ENCODE data around the gene STAP1. TPM values are rescaled to one million over a fixed set of nuclear protein-coding genes. Genes with fewer than 3 reads are reported as not detected.

STAP1 gene
- total and polyA plus RNA-seq, 7 experiments from 2014 or later: 3.3 to 39.1 (median 9.9) TPM

DNA sequence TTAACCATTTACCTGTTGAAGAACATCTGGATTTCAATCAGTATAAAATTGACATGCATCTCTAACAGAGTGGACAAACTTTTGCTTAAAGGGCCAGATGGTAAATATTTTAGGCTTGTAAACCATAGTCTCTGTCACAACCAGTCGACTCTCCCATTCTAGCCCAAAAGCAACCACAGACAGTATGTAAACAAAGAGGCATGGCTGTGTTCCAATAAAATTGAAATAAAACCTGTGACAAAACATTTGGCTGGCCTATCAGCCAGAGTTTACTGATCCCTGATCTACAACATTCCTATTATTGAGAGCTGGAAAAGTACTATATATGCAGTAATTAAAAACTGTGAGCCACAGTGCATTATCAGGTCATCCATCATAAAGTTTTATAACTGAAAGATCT lies 16.5 kb upstream of the STAP1 start:
- ATAC-seq: no peak
- Mint-ChIP-seq H3K9me3 (peaks cover 0 to 2% (median 0%) of the 10 kb centered on the region in 11 donors), H3K4me3 (peak overlapping the region in 2 of 10 donors; percentile 7 to 99), H3K36me3 (peaks cover 4 to 31% (median 21%) of the 10 kb centered on the region in 5 donors), H3K27ac (peak overlapping the region in 6 of 9 donors; percentile 4 to 100 (median 66)), H3K27me3 (no peaks in the 10 kb centered on the region), H3K4me1 (peaks cover 22 to 71% (median 58%) of the 10 kb centered on the region in 7 donors)
- peaks cover 5 to 24% of the 10 kb centered on the region in 2 donors for H3K4me1 ChIP-seq (ENCODE audit: control insufficient read depth in 2 of 2, insufficient read depth in 2 of 2, low read length in 2 of 2)
- no peak overlapping the region for H3K4me3 ChIP-seq (ENCODE audit: low read length)
- no peaks in the 10 kb centered on the region for H3K9me3 ChIP-seq (ENCODE audit: control insufficient read depth in 2 of 3, low read length in 3 of 3)
- intact Hi-C loops (cut with micrococcal nuclease): no loop called here
- no peaks in the 10 kb centered on the region for H3K27me3 ChIP-seq (ENCODE audit: control insufficient read depth in 2 of 2, insufficient read depth in 2 of 2, low read length in 2 of 2)
- ChIA-PET CTCF (no interaction called here), POLR2A (interaction anchor here (0.6 to 1.7 kb wide), 2 partner anchors 52 to 807 kb away, joined by 3 to 6 read pairs; no protein-coding TSS in a partner anchor)
- peaks cover 0 to 19% (median 0%) of the 10 kb centered on the region in 3 experiments for H3K36me3 ChIP-seq (ENCODE audit: control insufficient read depth in 2 of 3, insufficient read depth in 3 of 3, low read length in 3 of 3)
- no peak overlapping the region for H3K27ac ChIP-seq (ENCODE audit: low read depth, low read length)
- no peak for DNase-seq

DNA sequence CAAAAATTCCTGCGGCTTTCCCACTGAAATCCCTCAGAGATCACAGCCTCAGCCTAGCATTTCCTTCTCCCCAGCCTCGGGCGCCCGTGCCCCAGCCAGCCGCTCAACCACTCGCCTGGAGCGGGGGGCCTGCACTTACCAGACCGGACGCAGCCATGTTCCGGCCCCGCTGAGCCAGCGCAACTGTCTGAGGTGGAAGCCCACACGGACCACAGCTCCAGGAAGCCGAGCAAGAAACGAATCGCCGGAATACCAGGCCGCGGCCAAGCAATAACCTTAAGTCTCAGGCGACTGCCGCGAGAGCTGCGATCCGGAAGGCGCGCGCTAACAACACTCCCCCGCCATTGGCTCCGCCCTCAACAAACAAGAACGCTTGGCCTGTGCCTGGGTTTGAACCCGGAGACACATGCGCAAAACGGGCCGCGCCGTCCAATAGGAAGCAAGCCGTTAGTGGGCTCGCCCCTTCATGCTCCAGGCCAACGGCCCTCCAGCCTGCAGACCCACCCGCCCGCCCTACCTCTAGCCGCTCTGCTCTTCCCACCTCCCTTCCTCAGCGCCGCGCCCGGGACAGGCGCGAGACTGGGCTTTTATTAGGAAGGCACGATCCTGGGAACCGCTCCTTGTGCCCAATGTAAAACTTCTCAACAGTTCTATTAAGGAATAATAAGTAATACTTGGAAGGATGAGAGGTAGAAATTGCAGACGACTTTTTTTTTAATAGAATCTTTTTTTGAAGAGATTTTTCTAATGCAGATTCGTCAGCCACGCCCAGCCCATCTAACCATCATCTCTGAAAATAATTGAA lies 13.1 kb upstream of the STAP1 start, which contains the start of gene CENPC:
Gene CENPC, minus strand, starts transcription at position 305 of the 805 bp plus-strand sequence. Its CDS starts 148 bp downstream, at position 157.
- intact Hi-C loops (cut with micrococcal nuclease): loop anchor here (1.0 to 5.0 kb wide), 6 partner anchors 13 to 805 kb away; partner anchors contain the start of genes STAP1 (in 2 of the 2), UBA6 (in 2 of the 2) and YTHDC1 (in 2 of the 2)
- Mint-ChIP-seq H3K4me1 (peaks cover 16 to 60% (median 41%) of the 10 kb centered on the region in 7 donors), H3K4me3 (peak within 1 kb of the TSS; percentile 92 to 100 (median 98)), H3K36me3 (peaks cover 0 to 18% (median 6%) of the 10 kb centered on the region in 5 donors), H3K27ac (peak within 1 kb of the TSS; percentile 98 to 100 (median 100)), H3K9me3 (peaks cover 0 to 2% (median 0%) of the 10 kb centered on the region in 11 donors), H3K27me3 (no peaks in the 10 kb centered on the region)
- Histone ChIP-seq H3K27ac (ENCODE audit: low read depth, low read length) (peak within 1 kb of the TSS; percentile 98), H3K27me3 (ENCODE audit: control insufficient read depth in 2 of 2, insufficient read depth in 2 of 2, low read length in 2 of 2) (no peaks in the 10 kb centered on the region), H3K9me3 (ENCODE audit: control insufficient read depth in 2 of 3, low read length in 3 of 3) (no peaks in the 10 kb centered on the region), H3K4me1 (ENCODE audit: control insufficient read depth in 2 of 2, insufficient read depth in 2 of 2, low read length in 2 of 2) (peaks cover 5 to 24% of the 10 kb centered on the region in 2 donors), H3K4me3 (ENCODE audit: low read length) (peak within 1 kb of the TSS; percentile 94), H3K36me3 (ENCODE audit: control insufficient read depth in 2 of 3, insufficient read depth in 3 of 3, low read length in 3 of 3) (peaks cover 0 to 4% (median 0%) of the 10 kb centered on the region in 3 experiments)
- ChIA-PET CTCF (interaction anchor here (1.1 to 1.2 kb wide), 2 partner anchors 34 to 79 kb away, joined by 3 read pairs; no protein-coding TSS in a partner anchor), POLR2A (interaction anchor here (0.7 to 3.0 kb wide), 13 partner anchors 8 to 155 kb away, joined by 3 to 29 read pairs (median 4); partner anchors contain the start of gene UBA6)
- DNase-seq (peak; percentile 74 to 91 (median 87)), ATAC-seq (peak; percentile 94)

DNA sequence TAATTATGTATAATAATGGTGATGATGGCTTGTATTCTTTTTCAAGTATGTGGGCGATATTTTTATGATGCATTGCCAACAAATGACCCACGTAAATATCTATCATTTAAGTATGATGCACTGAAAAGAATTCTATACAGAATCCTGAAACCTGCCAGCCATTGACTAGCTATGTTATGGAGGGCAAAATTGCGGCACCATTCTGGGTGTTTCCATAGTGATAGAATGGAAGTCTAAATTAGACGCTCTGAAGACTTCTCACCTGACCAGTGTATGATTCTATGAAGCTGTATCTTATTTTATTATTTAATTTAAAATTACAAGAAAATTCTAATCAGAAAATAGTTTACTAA lies 12.5 kb upstream of the STAP1 start:
- intact Hi-C loops (cut with micrococcal nuclease): loop anchor here in 1 of 2 donors (5.0 kb wide), 1 partner anchor 216 kb away; no protein-coding TSS in a partner anchor
- Mint-ChIP-seq H3K27ac (peak overlapping the region in 6 of 9 donors; percentile 9 to 100 (median 100)), H3K4me3 (peak overlapping the region; percentile 92 to 100 (median 98)), H3K4me1 (peaks cover 16 to 63% (median 46%) of the 10 kb centered on the region in 7 donors), H3K36me3 (peaks cover 0 to 17% (median 6%) of the 10 kb centered on the region in 5 donors), H3K27me3 (no peaks in the 10 kb centered on the region), H3K9me3 (peaks cover 0 to 2% (median 0%) of the 10 kb centered on the region in 11 donors)
- peaks cover 0 to 4% (median 0%) of the 10 kb centered on the region in 3 experiments for H3K36me3 ChIP-seq (ENCODE audit: control insufficient read depth in 2 of 3, insufficient read depth in 3 of 3, low read length in 3 of 3)
- peak overlapping the region; percentile 98 for H3K27ac ChIP-seq (ENCODE audit: low read depth, low read length)
- DNase-seq (no peak), ATAC-seq (no peak)
- no peaks in the 10 kb centered on the region for H3K27me3 ChIP-seq (ENCODE audit: control insufficient read depth in 2 of 2, insufficient read depth in 2 of 2, low read length in 2 of 2)
- peaks cover 5 to 24% of the 10 kb centered on the region in 2 donors for H3K4me1 ChIP-seq (ENCODE audit: control insufficient read depth in 2 of 2, insufficient read depth in 2 of 2, low read length in 2 of 2)
- no peaks in the 10 kb centered on the region for H3K9me3 ChIP-seq (ENCODE audit: control insufficient read depth in 2 of 3, low read length in 3 of 3)
- ChIA-PET CTCF (interaction anchor here (0.7 to 1.2 kb wide), 3 partner anchors 33 to 154 kb away, joined by 3 read pairs; no protein-coding TSS in a partner anchor), POLR2A (interaction anchor here (0.9 to 3.0 kb wide), 6 partner anchors 8 to 155 kb away, joined by 3 to 29 read pairs (median 4); partner anchors contain the start of gene UBA6)
- H3K4me3 ChIP-seq (ENCODE audit: low read length): peak overlapping the region; percentile 94

DNA sequence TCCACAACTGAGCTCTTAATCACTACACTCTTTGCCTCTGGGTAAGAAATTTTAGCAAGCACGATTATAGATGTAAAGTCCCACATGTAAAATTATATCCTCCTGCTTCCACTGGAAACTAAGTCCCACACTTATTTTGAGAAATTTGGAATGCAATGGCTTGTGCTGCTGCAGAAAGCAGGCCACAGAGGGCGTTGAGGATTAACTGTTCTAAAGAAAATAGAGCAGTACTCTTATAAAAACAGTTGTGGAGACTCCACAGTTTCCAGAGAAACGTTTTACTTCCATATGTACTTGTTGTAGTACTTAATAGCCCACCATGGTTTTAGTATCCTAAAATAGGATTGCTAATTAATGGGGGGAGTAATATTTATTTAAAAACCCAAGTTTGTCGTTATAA lies 11.6 kb upstream of the STAP1 start:
- Histone ChIP-seq H3K4me3 (ENCODE audit: low read length) (no peak overlapping the region), H3K9me3 (ENCODE audit: control insufficient read depth in 2 of 3, low read length in 3 of 3) (no peaks in the 10 kb centered on the region), H3K4me1 (ENCODE audit: control insufficient read depth in 2 of 2, insufficient read depth in 2 of 2, low read length in 2 of 2) (peaks cover 5 to 23% of the 10 kb centered on the region in 2 donors), H3K36me3 (ENCODE audit: control insufficient read depth in 2 of 3, insufficient read depth in 3 of 3, low read length in 3 of 3) (peaks cover 0 to 4% (median 0%) of the 10 kb centered on the region in 3 experiments), H3K27me3 (ENCODE audit: control insufficient read depth in 2 of 2, insufficient read depth in 2 of 2, low read length in 2 of 2) (no peaks in the 10 kb centered on the region), H3K27ac (ENCODE audit: low read depth, low read length) (no peak overlapping the region)
- Mint-ChIP-seq H3K9me3 (peaks cover 0 to 2% (median 0%) of the 10 kb centered on the region in 11 donors), H3K4me3 (peak overlapping the region in 6 of 10 donors; percentile 32 to 99 (median 50)), H3K4me1 (peaks cover 11 to 59% (median 45%) of the 10 kb centered on the region in 7 donors), H3K36me3 (peaks cover 0 to 9% (median 4%) of the 10 kb centered on the region in 5 donors), H3K27ac (peak overlapping the region in 5 of 9 donors; percentile 28 to 100 (median 66)), H3K27me3 (no peaks in the 10 kb centered on the region)
- POLR2A ChIA-PET: interaction anchor here (0.7 to 3.0 kb wide), 2 partner anchors 15 to 154 kb away, joined by 3 to 29 read pairs; partner anchors contain the start of gene UBA6
- intact Hi-C loops (cut with micrococcal nuclease): loop anchor here in 1 of 2 donors (5.0 kb wide), 1 partner anchor 215 kb away; no protein-coding TSS in a partner anchor
- CTCF ChIA-PET: no interaction called here
- ATAC-seq (no peak), DNase-seq (no peak)

DNA sequence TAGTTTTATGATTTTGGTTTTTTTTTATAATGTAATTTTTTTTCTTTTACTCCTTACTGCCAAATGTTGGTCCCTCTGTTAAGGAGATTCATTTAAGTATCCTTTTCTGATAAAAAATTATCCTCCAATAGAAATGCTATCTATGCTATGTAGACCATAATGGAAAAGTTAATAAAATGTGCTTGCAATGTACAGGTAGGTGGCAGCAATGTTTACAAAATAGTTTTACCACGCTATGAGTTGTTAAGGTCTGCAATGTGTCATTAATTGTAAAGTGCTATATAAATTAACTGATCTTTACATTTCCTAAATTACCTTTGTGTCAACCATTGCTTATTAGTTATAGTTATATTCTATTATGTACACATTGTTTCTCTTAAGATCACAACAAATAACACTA lies 9.4 kb upstream of the STAP1 start:
- peak overlapping the region in 2 of 10 donors; percentile 11 to 15 for H3K4me3 Mint-ChIP-seq
- POLR2A ChIA-PET: interaction anchor here (0.6 to 2.3 kb wide), 4 partner anchors 10 to 32 kb away, joined by 4 to 6 read pairs (median 5); partner anchors contain the start of gene STAP1

More for the DNA sequence above, 9.4 kb upstream of the STAP1 start:
- peaks cover 1 to 55% (median 36%) of the 10 kb centered on the region in 7 donors for H3K4me1 Mint-ChIP-seq
- ATAC-seq (no peak), DNase-seq (peak in 7 of 9 donors; percentile 23 to 61 (median 40))
- H3K4me1 ChIP-seq (ENCODE audit: control insufficient read depth in 2 of 2, insufficient read depth in 2 of 2, low read length in 2 of 2): peaks cover under 1 to 3% of the 10 kb centered on the region in 2 donors
- H3K36me3 ChIP-seq (ENCODE audit: control insufficient read depth in 2 of 3, insufficient read depth in 3 of 3, low read length in 3 of 3): peaks cover 0 to 4% (median 0%) of the 10 kb centered on the region in 3 experiments
- H3K9me3 Mint-ChIP-seq: peaks cover 0 to 2% (median 0%) of the 10 kb centered on the region in 11 donors
- H3K27ac Mint-ChIP-seq: peak overlapping the region in 2 of 9 donors; percentile 20 to 54
- no peaks in the 10 kb centered on the region for H3K9me3 ChIP-seq (ENCODE audit: control insufficient read depth in 2 of 3, low read length in 3 of 3)
- H3K36me3 Mint-ChIP-seq: peaks cover 0 to 5% (median 0%) of the 10 kb centered on the region in 5 donors
- H3K4me3 ChIP-seq (ENCODE audit: low read length): no peak overlapping the region
- CTCF ChIA-PET: interaction anchor here (0.8 to 2.1 kb wide), 5 partner anchors 30 to 170 kb away, joined by 3 to 11 read pairs (median 4); no protein-coding TSS in a partner anchor
- no peaks in the 10 kb centered on the region for H3K27me3 ChIP-seq (ENCODE audit: control insufficient read depth in 2 of 2, insufficient read depth in 2 of 2, low read length in 2 of 2)
- H3K27ac ChIP-seq (ENCODE audit: low read depth, low read length): no peak overlapping the region
- intact Hi-C loops (cut with micrococcal nuclease): loop anchor here (1.0 to 5.0 kb wide), 10 partner anchors 9 to 626 kb away; partner anchors contain the start of genes STAP1 (in 1 of the 2) and UBA6 (in 1 of the 2)
- no peaks in the 10 kb centered on the region for H3K27me3 Mint-ChIP-seq
